Stomach (tissue), 9 donors: ENCODE measurements around the gene NEURL1B. TPM values are rescaled to one million over a fixed set of nuclear protein-coding genes. Genes with fewer than 3 reads are reported as not detected.
A peak's percentile ranks its signal among the peaks of the same experiment; 100 is the strongest.

Experiments
- DNase-seq, 2 donors: peaks; one replicate each; pipeline versions ENCODE4 v3.0.0 to v3.0.0-alpha.2; 2013 to 2019
- H3K27ac ChIP-seq, 5 donors: fragments of 200-600 bp in 4 of 5; sonication (generic) in 4 of 5; one replicate each; pipeline ENCODE4 v1.5.1; 2013 to 2019; ENCODE audit warnings: mild to moderate bottlenecking in 1 of 5, moderate library complexity in 1 of 5
- H3K27me3 ChIP-seq, 3 donors: fragments of 200-600 bp; sonication (generic); one replicate each; pipeline ENCODE4 v1.5.1; 2017 to 2019; ENCODE audit warnings: mixed run types in 1 of 3
- H3K36me3 ChIP-seq, 4 donors: fragments of 200-600 bp; sonication (generic); 1 replicate in 3 of 4; 2 replicates in 1 of 4; pipeline ENCODE4 v1.5.1; 2016 to 2019
- H3K4me1 ChIP-seq, 4 donors: fragments of 200-600 bp; sonication (generic); one replicate each; pipeline ENCODE4 v1.5.1; 2016 to 2019
- H3K4me3 ChIP-seq, 4 donors: fragments of 200-600 bp; sonication (generic) in 3 of 4; one replicate each; pipeline ENCODE4 v1.5.1; 2016 to 2019; ENCODE audit warnings: mild to moderate bottlenecking in 1 of 4
- H3K9me3 ChIP-seq, 4 donors: fragments of 200-600 bp; sonication (generic); one replicate each; pipeline ENCODE4 v1.5.1; 2016 to 2019
- EP300 ChIP-seq: sonication (generic); formaldehyde crosslinking; IDR thresholded peaks from one replicate; pipeline ENCODE4 v1.6.1; 2017; ENCODE audit warnings: antibody characterized with exemption
- POLR2A ChIP-seq, 4 donors: fragments of 450-650 bp; IDR thresholded peaks; one replicate each; pipeline ENCODE4 v1.6.1; 2016; ENCODE audit warnings: antibody characterized with exemption in 4 of 4, control low read depth in 2 of 4, mild to moderate bottlenecking in 1 of 4, moderate library complexity in 1 of 4
- POLR2AphosphoS5 ChIP-seq, 3 donors: sonication (generic); formaldehyde crosslinking; IDR thresholded peaks; one replicate each; pipeline ENCODE4 v1.6.1; 2016; ENCODE audit warnings: antibody characterized with exemption in 3 of 3
- WGBS, 5 donors: extraction: QIAGEN DNeasy Blood & Tissue Kit in 3 of 5; methylation state at CpG; one replicate each; pipeline versions ENCODE4 v1.1.5 to v1.1.7; 2013 to 2018; 5-methylcytosine and 5-hydroxymethylcytosine counted together
- intact Hi-C: fragments of 100-400 bp; cut with DNase I; formaldehyde crosslinking; loops from one replicate; pipeline ENCODE4 v1.15.1; 2023; ENCODE audit warnings: low total_unique reads
- polyA plus RNA-seq, 3 donors: library from polyadenylated mRNA; stranded (reverse); fragments of 200-250 nt; gene quantifications; one replicate each; pipeline ENCODE4 v1.2.3, GENCODE V29; 2013
- total RNA-seq, 5 donors: library from RNA; depleted of rRNA; stranded (reverse); fragments of >200 nt; gene quantifications; one replicate each; pipeline versions ENCODE4 v1.1.0 to v1.2.3, GENCODE V29; 2014 to 2016
- TF ChIP-seq, protein P1 (sequence below), 7 experiments: fragments of 450-650 bp in 4 of 7; fragments of 200-600 bp in 3 of 7; sonication (generic) in 3 of 7; IDR thresholded peaks; one replicate each; pipeline ENCODE4 v1.5.1; 2016 to 2019; ENCODE audit warnings: antibody characterized with exemption in 7 of 7, control low read depth in 2 of 7, mild to moderate bottlenecking in 1 of 7
- donor health status: healthy with polysubstance abuse.
- donor health status: Bipolar disorder and iron deficiency.
- donor health status: healthy.

NEURL1B gene
- total and polyA plus RNA-seq, 8 donors, result 2.7 to 60.3 (median 9.8) TPM

GRCh38 chr5:172694061-172694460 is 53.0 kb downstream of the NEURL1B start:
- WGBS, 5 donors, result 66 to 86% (median 80%) methylated on average over 4 of the region's 4 CpGs
- Histone ChIP-seq H3K4me1 (peaks cover 14 to 52% (median 34%) of the 10 kb centered on the region in 4 donors), H3K27ac (peak overlapping the region in 3 of 5 donors; percentile 14 to 69 (median 51)), H3K4me3 (no peak overlapping the region), H3K36me3 (no peaks in the 10 kb centered on the region), H3K27me3 (no peaks in the 10 kb centered on the region), H3K9me3 (no peaks in the 10 kb centered on the region)
- intact Hi-C loops, result no loop called here
- TF ChIP-seq POLR2AphosphoS5 (IDR thresholded peaks at IDR 0.05), result no peak
- TF ChIP-seq, protein P1, sequence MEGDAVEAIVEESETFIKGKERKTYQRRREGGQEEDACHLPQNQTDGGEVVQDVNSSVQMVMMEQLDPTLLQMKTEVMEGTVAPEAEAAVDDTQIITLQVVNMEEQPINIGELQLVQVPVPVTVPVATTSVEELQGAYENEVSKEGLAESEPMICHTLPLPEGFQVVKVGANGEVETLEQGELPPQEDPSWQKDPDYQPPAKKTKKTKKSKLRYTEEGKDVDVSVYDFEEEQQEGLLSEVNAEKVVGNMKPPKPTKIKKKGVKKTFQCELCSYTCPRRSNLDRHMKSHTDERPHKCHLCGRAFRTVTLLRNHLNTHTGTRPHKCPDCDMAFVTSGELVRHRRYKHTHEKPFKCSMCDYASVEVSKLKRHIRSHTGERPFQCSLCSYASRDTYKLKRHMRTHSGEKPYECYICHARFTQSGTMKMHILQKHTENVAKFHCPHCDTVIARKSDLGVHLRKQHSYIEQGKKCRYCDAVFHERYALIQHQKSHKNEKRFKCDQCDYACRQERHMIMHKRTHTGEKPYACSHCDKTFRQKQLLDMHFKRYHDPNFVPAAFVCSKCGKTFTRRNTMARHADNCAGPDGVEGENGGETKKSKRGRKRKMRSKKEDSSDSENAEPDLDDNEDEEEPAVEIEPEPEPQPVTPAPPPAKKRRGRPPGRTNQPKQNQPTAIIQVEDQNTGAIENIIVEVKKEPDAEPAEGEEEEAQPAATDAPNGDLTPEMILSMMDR (IDR thresholded peaks at IDR 0.05), result no peak
- TF ChIP-seq POLR2A (IDR thresholded peaks at IDR 0.05), result no peak
- no peak for TF ChIP-seq EP300
- no peak for DNase-seq

DNA sequence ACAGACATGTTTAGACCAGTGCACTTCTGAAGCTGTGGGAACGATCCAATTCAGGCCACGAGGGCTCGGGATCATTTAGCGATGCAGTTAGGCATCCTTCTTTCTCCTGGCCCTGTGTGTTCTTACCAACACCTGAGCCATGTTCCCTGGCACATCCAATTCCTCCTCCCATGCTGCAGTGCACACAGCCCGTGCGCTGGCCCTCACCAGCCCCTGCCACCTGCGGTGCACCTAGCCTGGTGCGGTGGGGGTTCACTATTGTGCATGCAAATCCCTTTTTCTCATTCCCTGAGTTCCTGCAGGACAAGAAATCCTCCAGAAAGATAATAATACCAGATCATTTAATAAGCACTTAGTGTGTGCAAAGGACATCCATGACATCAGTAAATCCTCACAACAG is 53.5 kb downstream of the NEURL1B start:
- Histone ChIP-seq H3K36me3 (no peaks in the 10 kb centered on the region), H3K27me3 (no peaks in the 10 kb centered on the region), H3K27ac (peak overlapping the region in 3 of 5 donors; percentile 14 to 81 (median 51)), H3K4me1 (peaks cover 13 to 48% (median 30%) of the 10 kb centered on the region in 4 donors), H3K9me3 (no peaks in the 10 kb centered on the region), H3K4me3 (no peak overlapping the region)
- TF ChIP-seq EP300 (no peak), POLR2A (IDR thresholded peaks at IDR 0.05) (no peak), POLR2AphosphoS5 (IDR thresholded peaks at IDR 0.05) (no peak)
- TF ChIP-seq, protein P1 (IDR thresholded peaks at IDR 0.05), result no peak
- DNase-seq, result no peak
- 88 to 95% (median 92%) methylated on average over 8 of the region's 8 CpGs for WGBS, 5 donors
- intact Hi-C loops, result no loop called here

DNA sequence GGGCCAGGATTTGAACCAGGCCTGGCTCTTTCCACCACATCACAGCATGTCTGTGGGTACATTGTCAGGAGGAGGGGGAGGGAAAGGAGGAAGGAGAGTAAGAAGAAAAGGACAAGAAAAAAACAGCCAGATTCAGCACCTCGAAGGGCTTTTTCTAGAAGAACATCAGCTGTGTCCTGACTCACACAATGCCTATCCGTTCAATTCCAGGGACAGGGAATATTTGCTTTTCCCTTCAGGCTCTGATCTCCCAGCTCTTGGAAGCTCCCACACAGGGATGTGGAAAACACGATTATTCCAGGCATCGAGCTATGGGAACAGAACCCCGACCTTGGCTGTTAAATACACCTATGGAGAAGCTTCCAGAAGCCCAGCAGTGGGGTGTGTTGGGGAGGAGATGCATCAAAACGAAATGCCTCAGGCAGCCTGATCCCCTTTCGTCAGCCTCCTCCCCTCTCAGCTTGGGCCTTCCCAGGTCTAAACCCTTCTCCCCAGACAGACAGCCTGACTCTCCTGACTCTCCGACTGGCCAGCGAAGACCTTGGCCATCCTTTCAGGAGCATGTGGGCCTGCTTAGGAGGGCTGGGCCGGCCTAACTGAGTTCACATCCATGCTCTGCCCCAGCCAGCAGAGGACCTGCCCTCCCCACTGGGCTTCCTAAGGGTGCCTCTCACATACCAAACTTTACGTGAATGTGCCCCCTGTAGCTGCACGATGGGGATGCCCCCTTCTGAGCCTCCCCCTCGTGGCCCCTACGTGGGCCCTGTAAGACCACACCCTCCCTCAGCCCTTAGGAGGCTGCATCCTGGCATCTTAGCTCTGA is 54.4 kb downstream of the NEURL1B start:
- no peak overlapping the region for H3K4me3 ChIP-seq
- TF ChIP-seq, protein P1 (IDR thresholded peaks at IDR 0.05), result no peak
- TF ChIP-seq POLR2AphosphoS5 (IDR thresholded peaks at IDR 0.05) (no peak), POLR2A (IDR thresholded peaks at IDR 0.05) (no peak), EP300 (no peak)
- H3K27ac ChIP-seq, result peak overlapping the region in 4 of 5 donors; percentile 63 to 84 (median 80)
- H3K9me3 ChIP-seq, result no peaks in the 10 kb centered on the region
- no peak for DNase-seq
- intact Hi-C loops, result loop anchor here (5.0 kb wide), 1 partner anchor 218 kb away; no protein-coding TSS in a partner anchor
- H3K36me3 ChIP-seq, result no peaks in the 10 kb centered on the region
- H3K27me3 ChIP-seq, result peaks cover 0 to 7% (median 0%) of the 10 kb centered on the region in 3 donors
- peaks cover 13 to 42% (median 28%) of the 10 kb centered on the region in 4 donors for H3K4me1 ChIP-seq
- 64 to 78% (median 66%) methylated on average over 14 of the region's 14 CpGs for WGBS, 5 donors

- Histone ChIP-seq H3K4me3 (peak overlapping the region in 3 of 4 donors; percentile 51 to 62 (median 59)), H3K9me3 (no peaks in the 10 kb centered on the region), H3K27ac (peak overlapping the region in 4 of 5 donors; percentile 63 to 84 (median 80)), H3K36me3 (no peaks in the 10 kb centered on the region), H3K4me1 (peaks cover 13 to 43% (median 30%) of the 10 kb centered on the region in 4 donors), H3K27me3 (peaks cover 0 to 9% (median 0%) of the 10 kb centered on the region in 3 donors)
- DNase-seq, result no peak
- intact Hi-C loops, result loop anchor here (5.0 kb wide), 1 partner anchor 219 kb away; no protein-coding TSS in a partner anchor
- 68 to 79% (median 74%) methylated on average over 17 to 20 of the region's 20 CpGs for WGBS, 5 donors
- no peak for TF ChIP-seq EP300
- TF ChIP-seq, protein P1 (IDR thresholded peaks at IDR 0.05), result no peak
Measured at GRCh38 chr5:172696171-172696849, 55.2 kb downstream of the NEURL1B start.
